Measurements from ENCODE around the gene LRTM2. TPM values are rescaled to one million over a fixed set of nuclear protein-coding genes. Genes with fewer than 3 reads are reported as not detected.

LRTM2 gene
- total and polyA plus RNA-seq, 9 of the 15 experiments (the other 6 are each of a cell fraction or from before 2014, with no cell fraction given): 0.09 TPM; not detected in 8

DNA sequence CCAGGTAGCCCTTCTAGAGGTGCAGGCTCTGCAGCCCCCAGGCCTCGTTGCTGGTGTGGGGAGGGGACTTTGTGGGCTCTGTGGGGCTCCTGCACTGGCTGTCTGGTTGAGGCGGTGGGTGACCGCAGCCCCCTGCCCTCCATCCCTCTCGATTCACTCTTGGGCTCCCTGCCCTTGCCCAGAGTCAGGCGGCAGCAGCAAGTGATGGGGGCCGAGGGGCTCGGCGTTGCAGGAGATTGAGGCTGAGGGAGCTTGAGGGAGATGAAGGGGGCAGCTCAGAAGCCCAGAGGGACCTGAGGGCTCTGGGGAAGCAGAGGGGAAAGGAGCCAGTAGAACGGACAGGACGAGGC is 9.5 kb upstream of the LRTM2 start:
- WGBS (ENCODE audit: insufficient coverage, low coverage, missing lambda C conversion rate): 46% methylated on average over 5 of the region's 10 CpGs
- Histone ChIP-seq H3K4me3 (no peak overlapping the region), H3K9me1 (ENCODE audit: control insufficient read depth, insufficient read depth, low read length) (no peaks in the 10 kb centered on the region), H3K79me2 (ENCODE audit: control insufficient read depth, insufficient read depth, low read length) (no peaks in the 10 kb centered on the region), H2AFZ (ENCODE audit: low read depth, low read length) (no peak overlapping the region), H4K20me1 (replicated peaks; ENCODE audit: control insufficient read depth, insufficient read depth, low read length) (no peaks in the 10 kb centered on the region), H3K27ac (ENCODE audit: extremely low read depth, low read depth, low read length) (no peak overlapping the region), H3K27me3 (ENCODE audit: control insufficient read depth in 2 of 2, insufficient read depth in 2 of 2, low read length in 2 of 2) (peaks cover 3 to 25% of the 10 kb centered on the region in 2 experiments; a peak in 3 of 5 replicates), H3K9me3 (replicated peaks; ENCODE audit: control insufficient read depth, insufficient read depth, low read depth, low read length) (no peaks in the 10 kb centered on the region), H3K4me2 (ENCODE audit: insufficient read depth, low read length) (no peak overlapping the region), H3K36me3 (ENCODE audit: control insufficient read depth, insufficient read depth, low read length) (no peaks in the 10 kb centered on the region), H3K9ac (ENCODE audit: insufficient read depth in 1 of 2, low read depth in 2 of 2, low read length in 2 of 2) (no peak overlapping the region), H3K4me1 (replicated peaks in 1 of 2; ENCODE audit: control insufficient read depth in 2 of 2, insufficient read depth in 2 of 2, low read length in 2 of 2) (peaks cover 27 to 32% of the 10 kb centered on the region in 2 experiments)
- no peak for FAIRE-seq
- DNase-seq (ENCODE audit: extremely low read depth in 1 of 4, low spot score in 3 of 4): no peak
- ChIA-PET CTCF (ENCODE audit: low intra/inter-chr PET ratio) (no interaction called here), POLR2A (interaction anchor here (0.7 kb wide), 1 partner anchor 121 kb away, joined by 4 read pairs; no protein-coding TSS in a partner anchor)
- in situ Hi-C loops (cut with MboI): no loop called here
- intact Hi-C loops (cut with micrococcal nuclease): loop anchor here (10.0 kb wide), 1 partner anchor 104 kb away; the partner anchor contains the start of gene CACNA2D4
- TF ChIP-seq TARDBP (IDR thresholded peaks at IDR 0.05) (no peak), COPS2 (conservative IDR thresholded peaks at IDR 0.05) (no peak), ZBTB8A (IDR thresholded peaks at IDR 0.05; ENCODE audit: partially characterized antibody) (no peak), RHOXF2B (CRISPR knock-in tag; conservative IDR thresholded peaks at IDR 0.05) (no peak), SP1 (CRISPR knock-in tag; IDR thresholded peaks at IDR 0.05) (no peak), CTBP1 (IDR thresholded peaks at IDR 0.05; ENCODE audit: borderline replicate concordance) (no peak), JUNB (CRISPR knock-in tag; conservative IDR thresholded peaks at IDR 0.05) (no peak), ZNF589 (CRISPR knock-in tag; IDR thresholded peaks at IDR 0.05; ENCODE audit: low read depth) (no peak), HDAC6 (IDR thresholded peaks at IDR 0.05; ENCODE audit: low read depth, low read length) (no peak), ZNF184 (CRISPR knock-in tag; IDR thresholded peaks at IDR 0.05) (no peak), DNMT1 (IDR thresholded peaks at IDR 0.05) (no peak), KDM2B (CRISPR knock-in tag; IDR thresholded peaks at IDR 0.05) (no peak), ZNF408 (CRISPR knock-in tag; IDR thresholded peaks at IDR 0.05; ENCODE audit: low read depth) (no peak), EZH2 (IDR thresholded peaks at IDR 0.05; ENCODE audit: borderline replicate concordance, low read depth, low read length) (no peak)
- TF ChIP-seq, protein P1, sequence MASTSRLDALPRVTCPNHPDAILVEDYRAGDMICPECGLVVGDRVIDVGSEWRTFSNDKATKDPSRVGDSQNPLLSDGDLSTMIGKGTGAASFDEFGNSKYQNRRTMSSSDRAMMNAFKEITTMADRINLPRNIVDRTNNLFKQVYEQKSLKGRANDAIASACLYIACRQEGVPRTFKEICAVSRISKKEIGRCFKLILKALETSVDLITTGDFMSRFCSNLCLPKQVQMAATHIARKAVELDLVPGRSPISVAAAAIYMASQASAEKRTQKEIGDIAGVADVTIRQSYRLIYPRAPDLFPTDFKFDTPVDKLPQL (IDR thresholded peaks at IDR 0.05; ENCODE audit: extremely low read depth, insufficient read length): no peak
- TF ChIP-seq, protein P2, sequence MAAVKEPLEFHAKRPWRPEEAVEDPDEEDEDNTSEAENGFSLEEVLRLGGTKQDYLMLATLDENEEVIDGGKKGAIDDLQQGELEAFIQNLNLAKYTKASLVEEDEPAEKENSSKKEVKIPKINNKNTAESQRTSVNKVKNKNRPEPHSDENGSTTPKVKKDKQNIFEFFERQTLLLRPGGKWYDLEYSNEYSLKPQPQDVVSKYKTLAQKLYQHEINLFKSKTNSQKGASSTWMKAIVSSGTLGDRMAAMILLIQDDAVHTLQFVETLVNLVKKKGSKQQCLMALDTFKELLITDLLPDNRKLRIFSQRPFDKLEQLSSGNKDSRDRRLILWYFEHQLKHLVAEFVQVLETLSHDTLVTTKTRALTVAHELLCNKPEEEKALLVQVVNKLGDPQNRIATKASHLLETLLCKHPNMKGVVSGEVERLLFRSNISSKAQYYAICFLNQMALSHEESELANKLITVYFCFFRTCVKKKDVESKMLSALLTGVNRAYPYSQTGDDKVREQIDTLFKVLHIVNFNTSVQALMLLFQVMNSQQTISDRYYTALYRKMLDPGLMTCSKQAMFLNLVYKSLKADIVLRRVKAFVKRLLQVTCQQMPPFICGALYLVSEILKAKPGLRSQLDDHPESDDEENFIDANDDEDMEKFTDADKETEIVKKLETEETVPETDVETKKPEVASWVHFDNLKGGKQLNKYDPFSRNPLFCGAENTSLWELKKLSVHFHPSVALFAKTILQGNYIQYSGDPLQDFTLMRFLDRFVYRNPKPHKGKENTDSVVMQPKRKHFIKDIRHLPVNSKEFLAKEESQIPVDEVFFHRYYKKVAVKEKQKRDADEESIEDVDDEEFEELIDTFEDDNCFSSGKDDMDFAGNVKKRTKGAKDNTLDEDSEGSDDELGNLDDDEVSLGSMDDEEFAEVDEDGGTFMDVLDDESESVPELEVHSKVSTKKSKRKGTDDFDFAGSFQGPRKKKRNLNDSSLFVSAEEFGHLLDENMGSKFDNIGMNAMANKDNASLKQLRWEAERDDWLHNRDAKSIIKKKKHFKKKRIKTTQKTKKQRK (IDR thresholded peaks at IDR 0.05; ENCODE audit: borderline replicate concordance, low read depth, low read length): no peak
- TF ChIP-seq, protein P3, sequence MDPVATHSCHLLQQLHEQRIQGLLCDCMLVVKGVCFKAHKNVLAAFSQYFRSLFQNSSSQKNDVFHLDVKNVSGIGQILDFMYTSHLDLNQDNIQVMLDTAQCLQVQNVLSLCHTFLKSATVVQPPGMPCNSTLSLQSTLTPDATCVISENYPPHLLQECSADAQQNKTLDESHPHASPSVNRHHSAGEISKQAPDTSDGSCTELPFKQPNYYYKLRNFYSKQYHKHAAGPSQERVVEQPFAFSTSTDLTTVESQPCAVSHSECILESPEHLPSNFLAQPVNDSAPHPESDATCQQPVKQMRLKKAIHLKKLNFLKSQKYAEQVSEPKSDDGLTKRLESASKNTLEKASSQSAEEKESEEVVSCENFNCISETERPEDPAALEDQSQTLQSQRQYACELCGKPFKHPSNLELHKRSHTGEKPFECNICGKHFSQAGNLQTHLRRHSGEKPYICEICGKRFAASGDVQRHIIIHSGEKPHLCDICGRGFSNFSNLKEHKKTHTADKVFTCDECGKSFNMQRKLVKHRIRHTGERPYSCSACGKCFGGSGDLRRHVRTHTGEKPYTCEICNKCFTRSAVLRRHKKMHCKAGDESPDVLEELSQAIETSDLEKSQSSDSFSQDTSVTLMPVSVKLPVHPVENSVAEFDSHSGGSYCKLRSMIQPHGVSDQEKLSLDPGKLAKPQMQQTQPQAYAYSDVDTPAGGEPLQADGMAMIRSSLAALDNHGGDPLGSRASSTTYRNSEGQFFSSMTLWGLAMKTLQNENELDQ (CRISPR knock-in tag; IDR thresholded peaks at IDR 0.05; ENCODE audit: borderline replicate concordance): no peak
- BruUV-seq (replicated peaks): no TSS peak
- ATAC-seq: no peak

Data from K562 (cell line).